Vagina (tissue), 2 donors: ENCODE measurements around the gene WNT7A.

Experiments used
- POLR2A ChIP-seq, 2 donors: fragments of 450-650 bp; IDR thresholded peaks; one replicate each; pipeline ENCODE4 v1.6.1; 2017; ENCODE audit warnings: antibody characterized with exemption in 2 of 2, mild to moderate bottlenecking in 2 of 2, moderate library complexity in 2 of 2
- TF ChIP-seq, protein P1 (sequence below), 3 experiments: fragments of 450-650 bp in 2 of 3; fragments of 200-600 bp in 1 of 3; sonication (generic) in 1 of 3; IDR thresholded peaks; one replicate each; pipeline ENCODE4 v1.5.1; 2017 to 2019; ENCODE audit warnings: antibody characterized with exemption in 3 of 3, mild to moderate bottlenecking in 2 of 3, moderate library complexity in 2 of 3

DNA sequence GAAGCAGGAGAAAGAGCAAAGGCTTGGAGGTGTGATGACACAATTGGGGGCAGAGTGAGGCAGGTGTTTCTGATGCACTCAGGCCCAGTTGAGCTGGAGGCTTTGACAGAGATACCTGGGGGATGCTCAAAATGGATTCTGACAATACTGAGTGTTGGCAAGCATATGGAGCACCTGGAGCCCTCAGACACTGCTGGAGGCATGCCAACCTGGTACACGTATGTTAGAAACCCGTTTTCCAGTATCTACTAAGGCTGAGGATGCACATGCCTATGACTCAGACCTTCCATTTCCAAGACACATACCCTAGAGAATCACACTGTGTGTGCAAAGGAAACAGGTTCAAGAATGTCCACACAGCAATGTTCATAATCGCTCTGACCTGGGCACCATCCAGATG, 58.7 kb downstream of the WNT7A start:
- TF ChIP-seq, protein P1, sequence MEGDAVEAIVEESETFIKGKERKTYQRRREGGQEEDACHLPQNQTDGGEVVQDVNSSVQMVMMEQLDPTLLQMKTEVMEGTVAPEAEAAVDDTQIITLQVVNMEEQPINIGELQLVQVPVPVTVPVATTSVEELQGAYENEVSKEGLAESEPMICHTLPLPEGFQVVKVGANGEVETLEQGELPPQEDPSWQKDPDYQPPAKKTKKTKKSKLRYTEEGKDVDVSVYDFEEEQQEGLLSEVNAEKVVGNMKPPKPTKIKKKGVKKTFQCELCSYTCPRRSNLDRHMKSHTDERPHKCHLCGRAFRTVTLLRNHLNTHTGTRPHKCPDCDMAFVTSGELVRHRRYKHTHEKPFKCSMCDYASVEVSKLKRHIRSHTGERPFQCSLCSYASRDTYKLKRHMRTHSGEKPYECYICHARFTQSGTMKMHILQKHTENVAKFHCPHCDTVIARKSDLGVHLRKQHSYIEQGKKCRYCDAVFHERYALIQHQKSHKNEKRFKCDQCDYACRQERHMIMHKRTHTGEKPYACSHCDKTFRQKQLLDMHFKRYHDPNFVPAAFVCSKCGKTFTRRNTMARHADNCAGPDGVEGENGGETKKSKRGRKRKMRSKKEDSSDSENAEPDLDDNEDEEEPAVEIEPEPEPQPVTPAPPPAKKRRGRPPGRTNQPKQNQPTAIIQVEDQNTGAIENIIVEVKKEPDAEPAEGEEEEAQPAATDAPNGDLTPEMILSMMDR (IDR thresholded peaks at IDR 0.05), result no peak
- TF ChIP-seq POLR2A (IDR thresholded peaks at IDR 0.05), result no peak
